ENCODE data around the gene SCFD2.

GRCh38 chr4:53123171-53123570, 242.7 kb downstream of the SCFD2 start:
- no peak for TF ChIP-seq CTCF (IDR thresholded peaks at IDR 0.05; ENCODE audit: insufficient read depth, low read length)
- no peak for TF ChIP-seq GABPA (IDR thresholded peaks at IDR 0.05; ENCODE audit: low read depth)

All from HL-60 (cell line).